Measurements from ENCODE around the gene C1orf232.

Gene C1orf232

DNA sequence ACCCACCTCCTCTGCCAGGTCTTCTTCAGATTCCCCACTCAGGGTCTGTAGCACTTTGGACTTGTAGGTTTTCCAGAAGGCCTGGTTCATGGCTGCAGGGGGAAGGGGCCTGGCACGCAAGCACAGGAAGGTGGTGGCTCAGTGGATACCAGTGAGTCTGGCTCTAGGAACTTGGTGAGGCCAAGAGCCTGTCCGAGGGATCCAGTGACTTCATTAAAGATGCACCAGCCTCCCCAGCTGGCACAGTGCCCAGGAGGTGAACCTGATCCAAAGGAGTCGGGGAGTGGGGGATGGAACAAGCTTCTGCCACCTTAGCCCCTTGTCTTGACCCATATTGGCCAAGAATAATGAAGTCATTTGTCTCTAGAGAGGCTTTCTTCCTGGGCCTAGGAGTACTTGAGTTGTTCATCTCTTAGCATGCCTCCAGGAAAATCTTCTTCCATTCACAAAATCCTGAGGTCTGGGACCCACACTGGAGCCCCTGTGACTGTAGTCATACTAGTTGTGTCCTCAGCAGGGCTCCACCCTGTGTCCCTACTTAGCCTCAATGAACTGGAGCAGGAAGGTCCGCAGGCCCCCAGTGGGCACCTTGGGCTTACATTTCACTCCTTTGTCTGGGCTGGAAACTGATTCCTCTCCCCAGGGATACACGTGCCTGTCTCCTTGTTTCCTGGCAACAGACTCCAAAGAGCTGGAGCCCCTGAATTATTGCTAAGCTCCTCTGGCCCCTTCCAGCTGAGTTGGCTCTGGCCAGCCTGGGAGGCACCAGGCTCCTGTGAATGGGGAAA lies at the start of gene C1orf232:
TSS of gene C1orf232 (minus strand) at position 554 of the 788 bp plus-strand sequence. CDS start at position 90, 464 bp downstream.
- TF ChIP-seq, protein P1, sequence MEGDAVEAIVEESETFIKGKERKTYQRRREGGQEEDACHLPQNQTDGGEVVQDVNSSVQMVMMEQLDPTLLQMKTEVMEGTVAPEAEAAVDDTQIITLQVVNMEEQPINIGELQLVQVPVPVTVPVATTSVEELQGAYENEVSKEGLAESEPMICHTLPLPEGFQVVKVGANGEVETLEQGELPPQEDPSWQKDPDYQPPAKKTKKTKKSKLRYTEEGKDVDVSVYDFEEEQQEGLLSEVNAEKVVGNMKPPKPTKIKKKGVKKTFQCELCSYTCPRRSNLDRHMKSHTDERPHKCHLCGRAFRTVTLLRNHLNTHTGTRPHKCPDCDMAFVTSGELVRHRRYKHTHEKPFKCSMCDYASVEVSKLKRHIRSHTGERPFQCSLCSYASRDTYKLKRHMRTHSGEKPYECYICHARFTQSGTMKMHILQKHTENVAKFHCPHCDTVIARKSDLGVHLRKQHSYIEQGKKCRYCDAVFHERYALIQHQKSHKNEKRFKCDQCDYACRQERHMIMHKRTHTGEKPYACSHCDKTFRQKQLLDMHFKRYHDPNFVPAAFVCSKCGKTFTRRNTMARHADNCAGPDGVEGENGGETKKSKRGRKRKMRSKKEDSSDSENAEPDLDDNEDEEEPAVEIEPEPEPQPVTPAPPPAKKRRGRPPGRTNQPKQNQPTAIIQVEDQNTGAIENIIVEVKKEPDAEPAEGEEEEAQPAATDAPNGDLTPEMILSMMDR (IDR thresholded peaks at IDR 0.05; ENCODE audit: low read length, missing control alignments): no peak
- H3K4me3 ChIP-seq (replicated peaks; ENCODE audit: low read depth, low read length): peak within 1 kb of the TSS; percentile 83
- DNase-seq (ENCODE audit: low read depth): no peak

DNA sequence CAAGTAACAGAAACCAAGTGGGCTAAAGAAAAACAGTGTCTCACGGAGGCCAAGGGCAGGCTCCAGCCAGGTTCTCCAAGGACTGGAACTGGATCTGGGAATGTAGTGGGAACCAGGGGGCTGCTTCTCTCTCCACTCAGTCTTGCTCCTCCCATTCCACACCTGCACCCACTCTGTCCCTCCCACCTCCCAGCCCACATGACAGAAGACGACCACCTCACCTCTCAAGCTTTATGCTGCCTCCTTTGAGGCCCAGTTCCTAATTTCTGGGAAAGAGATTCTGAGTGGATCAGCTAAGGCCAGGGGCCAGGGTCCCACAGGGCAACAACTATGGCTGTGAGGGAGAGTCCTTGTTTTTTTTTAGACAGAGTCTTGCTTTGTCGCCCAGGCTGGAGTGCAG lies 46.5 kb upstream of the C1orf232 start:
- H3K4me3 ChIP-seq (replicated peaks; ENCODE audit: low read depth, low read length): no peak overlapping the region
- TF ChIP-seq, protein P1 (IDR thresholded peaks at IDR 0.05; ENCODE audit: low read length, missing control alignments): no peak
- no peak for DNase-seq (ENCODE audit: low read depth)

DNA sequence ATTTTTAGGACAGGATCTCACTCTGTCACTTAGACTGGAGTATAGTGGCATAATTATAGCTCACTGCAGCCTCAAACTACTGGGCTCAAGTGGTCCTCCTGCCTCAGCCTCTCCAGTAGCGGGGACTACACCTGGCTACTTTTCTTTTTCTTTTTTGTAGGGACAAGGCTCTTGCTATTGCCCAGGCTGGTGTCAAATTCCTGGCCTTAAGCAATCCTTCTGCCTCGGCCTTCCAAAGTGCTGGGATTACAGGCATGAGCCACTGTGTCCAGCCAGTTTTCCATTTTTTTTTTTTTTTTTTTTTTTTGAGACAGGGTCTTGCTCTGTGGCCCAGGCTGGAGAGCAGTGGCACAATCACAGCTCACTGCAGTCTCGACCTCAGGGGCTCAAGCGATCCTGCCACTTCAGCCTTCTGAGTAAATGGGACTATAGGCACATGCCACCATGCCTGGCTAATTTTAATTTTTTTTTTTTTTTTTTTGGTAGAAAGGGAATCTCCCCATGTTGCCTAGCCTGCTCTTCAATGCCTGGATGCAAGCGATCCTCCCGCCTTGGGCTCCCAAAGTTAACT lies 44.7 kb upstream of the C1orf232 start:
- TF ChIP-seq, protein P1 (IDR thresholded peaks at IDR 0.05; ENCODE audit: low read length, missing control alignments): no peak

DNA sequence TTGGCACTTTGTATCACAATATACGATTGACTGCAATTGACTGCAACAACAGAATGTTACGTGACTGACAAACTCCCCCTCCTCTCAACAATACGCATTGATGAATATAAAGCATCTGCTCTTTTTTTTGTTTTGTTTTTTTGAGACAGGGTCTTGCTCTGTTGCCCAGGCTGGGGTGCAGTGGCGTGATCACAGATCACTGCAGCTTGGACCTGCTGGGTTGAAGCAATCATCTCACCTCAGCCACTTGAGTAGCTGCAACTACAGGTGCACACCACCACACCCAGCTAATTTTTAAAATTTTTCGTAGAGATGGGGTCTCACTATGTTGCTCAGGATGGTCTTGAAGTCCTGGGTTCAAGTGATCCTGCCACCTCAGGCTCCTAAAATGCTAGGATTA lies 44.0 kb upstream of the C1orf232 start:
- no peak overlapping the region for H3K4me3 ChIP-seq (replicated peaks; ENCODE audit: low read depth, low read length)
- DNase-seq (ENCODE audit: low read depth): no peak
- TF ChIP-seq, protein P1 (IDR thresholded peaks at IDR 0.05; ENCODE audit: low read length, missing control alignments): no peak

More for the DNA sequence above, 44.7 kb upstream of the C1orf232 start:
- no peak for DNase-seq (ENCODE audit: low read depth)
- H3K4me3 ChIP-seq (replicated peaks; ENCODE audit: low read depth, low read length): no peak overlapping the region

DNA sequence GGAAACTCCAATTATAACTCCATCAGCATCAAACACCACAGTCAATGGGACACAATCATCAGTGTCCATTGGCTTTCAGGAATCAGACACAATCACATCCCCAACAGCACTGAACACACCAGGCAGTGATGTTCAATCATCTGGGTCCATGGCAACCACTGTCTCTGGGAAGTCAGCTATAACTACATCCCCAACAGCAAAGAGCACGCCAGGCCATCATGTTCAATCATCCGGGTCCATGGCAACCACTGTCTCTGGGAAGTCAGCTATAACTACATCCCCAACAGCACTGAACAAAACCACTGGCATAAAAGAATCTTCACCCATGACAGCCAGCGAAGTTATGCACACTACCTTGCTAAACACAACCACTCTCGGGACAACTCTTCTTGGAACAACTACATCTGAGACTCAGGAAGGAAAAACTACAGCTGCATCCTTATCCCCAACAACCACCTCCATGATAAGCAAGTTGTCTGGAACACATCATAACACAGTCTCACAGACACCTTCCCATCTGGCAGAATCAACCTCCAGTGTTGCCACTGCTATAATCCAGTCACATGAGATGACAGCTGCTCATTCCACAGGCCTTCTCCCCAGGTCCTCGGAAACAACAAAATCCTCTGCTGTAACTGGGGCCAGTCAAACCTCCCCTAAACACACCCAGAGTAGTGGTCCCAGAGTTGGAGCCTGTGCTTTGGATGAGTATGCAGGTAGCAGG lies 41.5 kb upstream of the C1orf232 start:
- DNase-seq (ENCODE audit: low read depth): no peak
- H3K4me3 ChIP-seq (replicated peaks; ENCODE audit: low read depth, low read length): no peak overlapping the region
- TF ChIP-seq, protein P1 (IDR thresholded peaks at IDR 0.05; ENCODE audit: low read length, missing control alignments): no peak

DNA sequence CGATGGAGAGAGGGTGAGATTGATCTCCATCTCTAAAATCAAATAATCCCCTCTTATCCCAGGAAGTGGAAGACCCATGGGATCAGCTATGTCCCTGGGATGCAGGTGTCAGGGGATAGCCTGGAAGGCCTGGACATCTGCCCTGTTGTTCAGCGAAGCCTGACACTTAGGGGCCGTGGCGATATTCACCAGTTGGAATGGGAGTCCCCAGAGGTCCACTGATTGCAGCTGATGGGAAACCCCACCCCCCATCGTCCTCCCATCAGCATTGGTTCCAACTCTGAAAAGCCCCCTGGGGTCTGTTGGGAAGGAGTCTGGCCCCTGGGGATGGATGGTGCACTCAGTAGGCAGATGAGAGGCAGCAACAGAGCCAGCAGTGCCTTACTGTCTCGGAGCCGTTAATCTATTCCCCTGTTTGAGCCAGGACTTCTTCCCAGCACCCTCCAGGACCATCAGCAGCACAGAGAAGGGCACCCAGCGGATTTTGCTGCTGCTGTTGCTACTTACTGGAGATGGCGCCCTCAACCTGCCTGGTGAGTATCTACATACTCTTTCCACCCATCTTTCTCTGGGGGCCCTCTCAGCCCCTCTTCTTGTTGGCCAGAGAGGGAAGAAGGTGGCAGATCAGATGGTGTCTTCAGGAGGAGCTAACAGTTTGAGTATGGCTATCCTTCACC lies 35.0 kb upstream of the C1orf232 start:
- no peak for DNase-seq (ENCODE audit: low read depth)
- TF ChIP-seq, protein P1 (IDR thresholded peaks at IDR 0.05; ENCODE audit: low read length, missing control alignments): no peak
- H3K4me3 ChIP-seq (replicated peaks; ENCODE audit: low read depth, low read length): no peak overlapping the region

Measured in fibroblast of pulmonary artery (primary cell).